Left lung (tissue), 10 donors: ENCODE results near the gene CDC37L1. TPM values are rescaled to one million over a fixed set of nuclear protein-coding genes. Genes with fewer than 3 reads are reported as not detected.

Source experiments
- ATAC-seq: fragments of 200-7000 bp; cut with Tn5 transposase; one replicate; pipeline ENCODE4 v1.9.1; 2020; ENCODE audit warnings: moderate library complexity
- DNase-seq, 4 donors: peaks; one replicate each; pipeline ENCODE4 v3.0.0-alpha.2; 2013 to 2020
- H3K27ac ChIP-seq, 2 donors: fragments of 200-600 bp; sonication (generic) in 1 of 2; one replicate each; pipeline versions ENCODE4 v1.5.0 to v1.8.0; 2020 to 2021
- H3K27me3 ChIP-seq, 2 donors: fragments of 200-600 bp; sonication (generic) in 1 of 2; one replicate each; pipeline versions ENCODE4 v1.5.0 to v1.8.0; 2020 to 2021
- H3K36me3 ChIP-seq, 2 donors: fragments of 200-600 bp; sonication (generic) in 1 of 2; one replicate each; pipeline versions ENCODE4 v1.5.0 to v1.8.0; 2020 to 2021
- H3K4me1 ChIP-seq, 2 donors: fragments of 200-600 bp; one replicate each; pipeline ENCODE4 v1.8.0; 2021
- H3K4me3 ChIP-seq, 2 donors: fragments of 200-600 bp; sonication (generic) in 1 of 2; one replicate each; pipeline versions ENCODE4 v1.5.0 to v1.8.0; 2020 to 2021; ENCODE audit warnings: mild to moderate bottlenecking in 1 of 2
- H3K9me3 ChIP-seq, 2 donors: fragments of 200-600 bp; sonication (generic) in 1 of 2; one replicate each; pipeline versions ENCODE4 v1.5.0 to v1.8.0; 2020 to 2021
- CTCF ChIP-seq, 2 donors: fragments of 200-600 bp; sonication (generic) in 1 of 2; IDR thresholded peaks; one replicate each; pipeline versions ENCODE4 v1.5.0 to v1.8.0; 2021; ENCODE audit warnings: antibody characterized with exemption in 2 of 2
- intact Hi-C, 2 donors: fragments of 100-400 bp; cut with DNase I; formaldehyde crosslinking; loops; one replicate each; pipeline versions ENCODE4 v1.11.2 to v1.14.2; 2022
- polyA plus RNA-seq, 6 donors: library from polyadenylated mRNA; unstranded; fragments of 120-200 nt; gene quantifications; one replicate each; pipeline ENCODE4 v1.2.1, GENCODE V29; 2013; ENCODE audit not compliant: insufficient read length in 6 of 6
- total RNA-seq, 2 donors: library from RNA; stranded (reverse); fragmentation: NEBNext Ultra II Directional; extraction: Animal tissue kit (Norgen Biotek cat#: 25700); gene quantifications; one replicate each; pipeline ENCODE4 v1.2.1, GENCODE V29; 2021
- donor health status: DM: no; HTN: yes; CAD: no.
- donor health status: DM: no; HTN: no; CAD: no.

The CDC37L1 gene
- total and polyA plus RNA-seq, 8 donors: 13.9 to 19.2 (median 15.8) TPM

- Histone ChIP-seq H3K4me1 (peaks cover 2 to 24% of the 10 kb centered on the region in 2 donors), H3K27ac (no peak overlapping the region), H3K36me3 (peaks cover 0 to 54% of the 10 kb centered on the region in 2 donors), H3K9me3 (no peaks in the 10 kb centered on the region), H3K4me3 (no peak overlapping the region), H3K27me3 (no peaks in the 10 kb centered on the region)
- DNase-seq: peak in 1 of 4 donors; percentile 26
- ATAC-seq: peak; percentile 76
- intact Hi-C loops: no loop called here
- no peak for TF ChIP-seq CTCF (IDR thresholded peaks at IDR 0.05)
These were observed 10.3 kb downstream of the CDC37L1 start for GRCh38 chr9:4689687-4690104.

- H3K27ac ChIP-seq: no peak overlapping the region
- H3K9me3 ChIP-seq: no peaks in the 10 kb centered on the region
- H3K4me1 ChIP-seq: peaks cover 2 to 21% of the 10 kb centered on the region in 2 donors
- no peak for TF ChIP-seq CTCF (IDR thresholded peaks at IDR 0.05)
- no peaks in the 10 kb centered on the region for H3K27me3 ChIP-seq
- intact Hi-C loops: no loop called here
- peaks cover 0 to 54% of the 10 kb centered on the region in 2 donors for H3K36me3 ChIP-seq
- DNase-seq (no peak), ATAC-seq (no peak)
- H3K4me3 ChIP-seq: no peak overlapping the region
These were observed 10.8 kb downstream of the CDC37L1 start for GRCh38 chr9:4690144-4690543.

GRCh38 chr9:4691795-4692194 is 12.4 kb downstream of the CDC37L1 start:
- Histone ChIP-seq H3K36me3 (peaks cover 0 to 49% of the 10 kb centered on the region in 2 donors), H3K27me3 (no peaks in the 10 kb centered on the region), H3K4me3 (no peak overlapping the region), H3K9me3 (no peaks in the 10 kb centered on the region), H3K27ac (no peak overlapping the region), H3K4me1 (peaks cover 2 to 8% of the 10 kb centered on the region in 2 donors)
- no peak for TF ChIP-seq CTCF (IDR thresholded peaks at IDR 0.05)
- intact Hi-C loops: no loop called here
- DNase-seq (no peak), ATAC-seq (no peak)

- ATAC-seq (peak; percentile 59), DNase-seq (no peak)
- Histone ChIP-seq H3K9me3 (no peaks in the 10 kb centered on the region), H3K4me3 (no peak overlapping the region), H3K27ac (no peak overlapping the region), H3K4me1 (no peaks in the 10 kb centered on the region), H3K27me3 (no peaks in the 10 kb centered on the region), H3K36me3 (peaks cover 0 to 63% of the 10 kb centered on the region in 2 donors)
- no peak for TF ChIP-seq CTCF (IDR thresholded peaks at IDR 0.05)
- intact Hi-C loops: no loop called here
These were observed 20.7 kb downstream of the CDC37L1 start for GRCh38 chr9:4700091-4700490.

GRCh38 chr9:4700932-4701331 is 21.6 kb downstream of the CDC37L1 start:
- H3K36me3 ChIP-seq: peaks cover 0 to 61% of the 10 kb centered on the region in 2 donors
- no peaks in the 10 kb centered on the region for H3K4me1 ChIP-seq
- TF ChIP-seq CTCF (IDR thresholded peaks at IDR 0.05): no peak
- DNase-seq (no peak), ATAC-seq (no peak)
- H3K9me3 ChIP-seq: no peaks in the 10 kb centered on the region
- H3K27ac ChIP-seq: no peak overlapping the region
- no peak overlapping the region for H3K4me3 ChIP-seq
- no peaks in the 10 kb centered on the region for H3K27me3 ChIP-seq
- intact Hi-C loops: no loop called here
